GM21737 (cell line): Measurements from ENCODE around the gene TINCR.

Experiments used
- ATAC-seq: cut with Tn5 transposase; IDR thresholded peaks from one replicate; pipeline ENCODE4 v1.9.1; 2021; ENCODE audit warnings: mild to moderate bottlenecking, moderate library complexity; ENCODE audit not compliant: unreplicated experiment

TINCR gene

GRCh38 chr19:5590151-5590864 is 22.6 kb upstream of the TINCR start:
- no peak for ATAC-seq

GRCh38 chr19:5588906-5589676 is 21.3 kb upstream of the TINCR start:
- no peak for ATAC-seq

DNA sequence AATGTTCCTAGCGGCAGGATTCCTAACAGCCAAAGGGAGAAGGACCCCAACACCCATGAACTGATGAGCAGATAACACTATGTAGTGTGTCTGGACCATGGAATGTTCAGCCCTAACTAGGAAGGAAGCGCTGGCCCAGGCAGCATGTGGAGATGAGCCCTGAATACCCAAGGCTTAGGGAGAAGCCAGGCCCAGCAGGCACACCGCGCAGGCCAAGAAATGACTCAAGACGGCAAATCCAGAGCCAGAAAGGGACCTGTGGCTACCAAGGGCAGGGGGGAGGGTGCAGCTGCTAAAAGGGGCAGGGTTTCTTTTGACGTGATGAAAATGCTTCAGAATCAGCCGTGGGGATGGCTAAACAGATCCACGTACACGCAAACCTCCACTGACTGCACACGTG is 20.7 kb upstream of the TINCR start:
- no peak for ATAC-seq

GRCh38 chr19:5587661-5588060 is 19.9 kb upstream of the TINCR start:
- ATAC-seq, result no peak

DNA sequence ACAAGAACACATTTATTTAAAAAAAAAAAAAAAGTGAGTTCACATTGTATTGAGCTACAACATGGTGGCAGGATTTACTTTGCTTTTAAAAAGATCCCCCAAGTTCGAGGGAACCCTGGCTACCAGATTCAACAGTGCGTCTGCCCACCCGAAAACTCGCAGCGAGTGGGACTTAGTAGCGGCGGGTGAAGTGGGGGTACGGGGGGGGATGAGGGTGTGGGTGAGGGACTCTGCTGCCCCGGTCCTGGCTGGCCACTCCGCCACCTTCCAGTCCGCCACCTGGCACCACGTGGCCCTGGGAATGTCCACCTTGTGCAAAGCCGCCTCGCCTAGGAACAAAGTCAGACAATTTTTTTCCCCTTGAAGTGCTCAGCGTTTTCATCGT is 19.3 kb upstream of the TINCR start:
- ATAC-seq, result no peak

- ATAC-seq, result no peak
These were observed 18.7 kb upstream of the TINCR start for GRCh38 chr19:5586300-5587070.

DNA sequence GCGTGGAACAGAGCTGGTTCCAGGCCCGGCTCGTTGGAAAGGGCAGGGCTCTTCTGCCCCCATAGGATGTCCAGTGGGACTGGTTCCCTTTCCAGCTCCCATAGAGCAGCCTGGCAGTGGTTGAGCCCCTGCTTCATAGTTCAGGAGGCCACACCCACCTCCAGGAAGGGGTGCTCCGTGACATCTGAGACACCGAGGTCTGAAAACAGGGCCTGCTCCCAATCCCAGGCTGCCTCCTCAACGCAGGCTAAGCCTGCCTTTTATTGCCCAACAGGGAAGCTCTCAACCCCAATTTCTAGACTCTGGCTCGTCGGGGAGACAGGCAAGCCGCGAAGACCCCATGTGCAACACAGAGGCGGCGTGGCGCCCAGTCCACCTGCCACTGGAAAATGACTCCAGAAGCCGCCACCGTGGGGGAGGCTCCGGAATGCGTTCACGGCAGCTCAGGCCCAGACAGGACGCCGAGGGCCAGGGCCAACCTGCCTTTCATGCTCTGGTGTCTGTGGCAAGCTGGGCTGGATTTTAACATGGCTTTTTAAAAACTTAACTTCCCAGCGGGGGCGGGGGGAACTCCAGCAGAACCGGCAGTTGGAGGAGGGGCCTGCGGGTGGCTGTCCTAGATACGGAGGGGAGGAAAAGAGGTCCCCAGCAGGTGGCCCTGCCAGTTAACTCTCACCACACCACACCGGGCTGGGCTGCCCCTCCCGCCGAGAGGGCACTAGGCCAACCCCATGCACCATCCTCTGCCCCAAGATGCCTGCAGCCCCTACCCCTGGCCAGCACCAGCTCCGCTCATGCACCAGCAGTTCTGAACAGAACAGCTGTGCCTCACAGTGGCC is 17.9 kb upstream of the TINCR start:
- no peak for ATAC-seq

GRCh38 chr19:5580161-5580571 is 12.4 kb upstream of the TINCR start:
- no peak for ATAC-seq

GRCh38 chr19:5579697-5580096 is 11.9 kb upstream of the TINCR start:
- no peak for ATAC-seq

GRCh38 chr19:5579286-5579685 is 11.5 kb upstream of the TINCR start:
- ATAC-seq, result no peak

GRCh38 chr19:5578097-5578846 is 10.5 kb upstream of the TINCR start:
- ATAC-seq, result no peak

GRCh38 chr19:5575590-5575989 is 7.8 kb upstream of the TINCR start:
- no peak for ATAC-seq

DNA sequence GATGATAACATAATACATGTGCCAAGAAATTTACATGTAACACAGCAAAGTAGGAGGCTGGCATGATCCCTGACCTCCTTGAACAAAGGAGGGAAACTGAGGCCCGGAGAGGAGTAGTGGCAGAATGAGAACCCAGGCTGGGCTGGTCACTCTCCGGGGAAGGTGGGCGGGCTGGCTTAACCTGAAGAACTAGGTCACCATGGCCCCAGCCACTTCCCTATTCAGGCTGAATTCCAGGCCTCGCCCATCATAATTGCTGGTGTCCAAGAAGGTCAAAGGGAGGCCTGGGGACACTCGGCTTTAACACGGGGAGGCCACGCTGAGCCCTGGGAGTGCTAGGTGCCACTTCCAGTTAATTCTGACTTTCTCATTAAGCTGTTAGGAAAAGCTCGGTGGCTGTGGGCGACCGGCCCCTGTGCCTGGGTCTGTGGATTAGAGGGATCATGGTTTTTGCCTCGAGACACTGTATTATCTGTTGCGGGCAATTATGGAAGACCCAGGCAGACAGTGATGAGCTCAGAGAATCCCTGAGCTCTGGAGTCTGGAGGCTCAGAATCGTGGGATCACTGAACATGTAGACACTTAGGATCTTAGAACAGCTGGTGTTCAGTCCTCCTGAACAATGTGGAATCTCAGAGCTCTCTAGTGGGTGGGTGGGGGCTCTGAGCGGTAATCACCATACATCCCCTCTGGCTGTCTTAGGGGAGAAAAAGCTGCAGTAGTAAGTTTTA is 5.0 kb upstream of the TINCR start:
- ATAC-seq, result no peak

- no peak for ATAC-seq
These were observed 4.0 kb upstream of the TINCR start for GRCh38 chr19:5571777-5572176.

- no peak for ATAC-seq
These were observed 236 bp upstream of the TINCR start for GRCh38 chr19:5567970-5568407.

DNA sequence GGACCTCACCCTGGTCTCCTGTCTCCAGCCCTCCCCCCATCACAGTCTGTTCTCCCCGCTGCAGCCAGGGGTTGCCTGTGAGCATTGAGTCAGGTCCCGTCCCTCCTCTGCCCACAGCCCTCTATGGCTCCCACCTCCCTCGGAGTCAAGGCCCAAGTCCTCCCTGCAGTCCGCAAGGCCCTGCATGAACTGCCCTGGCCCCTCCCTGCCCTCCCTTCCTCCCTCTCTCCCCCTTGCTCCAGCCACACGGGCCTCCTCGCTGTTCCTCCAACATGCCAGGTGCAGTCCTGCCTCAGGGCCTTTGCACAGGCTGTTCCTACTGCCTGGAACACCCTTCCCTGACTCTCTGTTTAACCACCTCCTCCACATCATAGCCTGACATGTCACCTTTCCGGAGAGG is 2.8 kb downstream of the TINCR start:
- ATAC-seq, result no peak

DNA sequence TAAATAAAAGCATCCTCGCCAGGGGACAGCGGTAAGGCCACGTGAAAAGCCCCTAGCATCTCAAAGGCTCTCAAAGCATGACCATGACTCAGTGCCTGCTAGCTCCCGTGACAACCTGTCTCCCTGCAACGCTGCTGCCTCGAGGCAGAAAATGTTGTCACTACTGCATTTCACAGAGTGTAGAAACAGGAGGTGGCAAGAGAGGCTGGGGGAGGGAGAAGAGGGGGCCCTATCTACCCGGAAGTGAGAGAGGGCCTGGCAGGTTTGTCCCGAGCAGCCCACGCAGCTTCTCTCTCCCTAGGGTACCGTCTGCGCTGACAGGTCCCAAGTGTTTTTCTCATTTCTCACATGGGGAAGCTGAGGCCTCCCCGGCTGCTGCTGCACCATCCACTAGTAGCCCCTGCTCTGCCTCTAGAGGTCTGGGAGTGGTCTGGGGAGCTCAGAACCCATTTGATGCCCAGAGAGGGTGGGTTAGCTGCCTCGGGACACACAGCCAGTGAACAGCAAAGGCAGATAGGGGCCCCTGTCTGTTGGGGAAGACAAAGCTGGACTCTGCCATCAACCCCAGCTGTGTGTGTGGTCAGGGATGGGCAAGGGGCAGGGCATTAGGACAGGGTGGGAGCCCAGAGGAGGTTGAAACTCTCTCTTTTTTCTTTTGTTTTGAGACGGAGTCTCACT is 3.7 kb downstream of the TINCR start:
- ATAC-seq, result no peak

- no peak for ATAC-seq
These were observed 4.7 kb downstream of the TINCR start for GRCh38 chr19:5563008-5563431.

DNA sequence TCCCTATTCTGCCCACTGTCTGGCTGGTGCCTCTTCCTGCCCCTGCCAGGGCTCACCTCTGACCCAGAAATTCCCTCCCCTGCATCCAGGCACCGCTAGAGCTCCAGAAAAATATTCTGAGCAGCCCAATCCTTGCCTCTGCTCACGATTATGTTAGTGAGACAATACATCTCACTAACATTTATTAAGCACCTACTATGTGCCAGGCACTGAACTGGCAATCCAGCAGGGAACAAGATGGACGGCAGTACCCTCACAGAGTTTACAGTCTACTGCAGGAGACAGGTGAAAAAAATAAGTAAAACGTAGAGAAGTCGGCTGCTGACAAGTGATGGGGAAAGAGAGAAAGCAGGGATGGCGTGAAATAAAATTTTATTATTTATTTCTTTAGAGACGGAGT is 5.5 kb downstream of the TINCR start:
- no peak for ATAC-seq
